Endothelial cell of umbilical vein (primary cell): ENCODE results near the gene SNCA. TPM values are rescaled to one million over a fixed set of nuclear protein-coding genes. Genes with fewer than 3 reads are reported as not detected.

Source experiments
- BruUV-seq: library from RNA; stranded (reverse); fragments of 400-500 nt; replicated peaks from 2 replicates; lab custom pipeline; 2021; lab: Mats Ljungman, UMichigan
- CTCF ChIA-PET: fragments of 300-600, 350-600 bp; sonication (Branson Sonifier 250); formaldehyde crosslinking; loops from one replicate; lab custom pipeline; 2021; ENCODE audit warnings: antibody characterized with exemption, inconsistent platforms; lab: Charles Lee
- POLR2A ChIA-PET: fragments of 300-600, 350-600 bp; sonication (Branson Sonifier 250); formaldehyde crosslinking; loops from one replicate; lab custom pipeline; 2021; ENCODE audit warnings: antibody characterized with exemption, inconsistent platforms; lab: Charles Lee
- DNase-seq: peaks from one replicate; pipeline ENCODE4 v3.0.0-alpha.2; 2011; ENCODE audit warnings: low read depth, low spot score
- FAIRE-seq: peaks from 2 replicates; lab custom pipeline; 2011; peaks lifted over from hg19 to GRCh38; lab: Jason Lieb, UNC
- H2AFZ ChIP-seq: 2 replicates; pipeline ENCODE4 v1.6.0; 2012; ENCODE audit warnings: low read depth, low read length, control low read depth, inconsistent platforms
- H3K27ac ChIP-seq: 2 replicates; pipeline ENCODE4 v1.5.1; 2011; ENCODE audit warnings: low read depth, mild to moderate bottlenecking, control low read depth, low read length, moderate library complexity; ENCODE audit not compliant: insufficient read depth
- H3K27me3 ChIP-seq, 2 experiments: 2 replicates each; pipeline versions ENCODE4 v1.6.0 to v1.6.1; 2011; ENCODE audit warnings: low read length in 2 of 2, mixed read lengths in 1 of 2; ENCODE audit not compliant: control insufficient read depth in 2 of 2, insufficient read depth in 2 of 2
- H3K36me3 ChIP-seq, 2 experiments: 2 replicates in 1 of 2; 3 replicates in 1 of 2; pipeline ENCODE4 v1.5.1; 2011; ENCODE audit warnings: low read length in 2 of 2, mild to moderate bottlenecking in 1 of 2, moderate library complexity in 1 of 2; ENCODE audit not compliant: control insufficient read depth in 2 of 2, insufficient read depth in 2 of 2; ENCODE audit errors: extremely low read depth in 1 of 2
- H3K4me1 ChIP-seq: 3 replicates; pipeline ENCODE4 v1.5.1; 2011; ENCODE audit warnings: mild to moderate bottlenecking, low read length; ENCODE audit not compliant: control insufficient read depth, insufficient read depth; ENCODE audit errors: extremely low read depth
- H3K4me2 ChIP-seq: 2 replicates; pipeline ENCODE4 v1.6.1; 2011; ENCODE audit warnings: low read length, control low read depth, mixed read lengths; ENCODE audit not compliant: insufficient read depth
- H3K4me3 ChIP-seq, 3 experiments: fragments of 200-600 bp in 1 of 3; sonication (generic), shearing (Covaris generic) in 1 of 3; replicated peaks in 1 of 3; 2 replicates each; pipeline ENCODE4 v1.5.1; 2011 to 2016; ENCODE audit warnings: control low read depth in 3 of 3, low read length in 3 of 3, mild to moderate bottlenecking in 2 of 3, inconsistent platforms in 1 of 3, low read depth in 1 of 3, moderate library complexity in 1 of 3; ENCODE audit not compliant: insufficient read depth in 1 of 3
- H3K79me2 ChIP-seq: 2 replicates; pipeline ENCODE4 v1.6.0; 2012; ENCODE audit warnings: low read length, inconsistent platforms; ENCODE audit not compliant: control insufficient read depth, insufficient read depth
- H3K9ac ChIP-seq: replicated peaks from 2 replicates; pipeline ENCODE3; 2011; ENCODE audit warnings: low read length, control low read depth; ENCODE audit not compliant: insufficient read depth; ENCODE audit errors: extremely low read depth
- H3K9me1 ChIP-seq: replicated peaks from 3 replicates; pipeline ENCODE4 v1.6.0; 2011; ENCODE audit warnings: mild to moderate bottlenecking, low read length; ENCODE audit not compliant: control insufficient read depth, insufficient read depth; ENCODE audit errors: extremely low read depth
- H3K9me3 ChIP-seq: replicated peaks from 2 replicates; pipeline ENCODE4 v1.5.1; 2012; ENCODE audit warnings: low read length, inconsistent platforms; ENCODE audit not compliant: control insufficient read depth, insufficient read depth
- H4K20me1 ChIP-seq: replicated peaks from 2 replicates; pipeline ENCODE3; 2011; ENCODE audit warnings: mild to moderate bottlenecking, low read length; ENCODE audit not compliant: control insufficient read depth, insufficient read depth; ENCODE audit errors: extremely low read depth
- CTCF ChIP-seq, 2 donors: IDR thresholded peaks; 1 replicate in 1 of 2; 2 replicates in 1 of 2; pipeline ENCODE4 v1.5.1; 2011; ENCODE audit warnings: low read length in 2 of 2, mild to moderate bottlenecking in 2 of 2, moderate library complexity in 2 of 2, control low read depth in 1 of 2, inconsistent platforms in 1 of 2, low read depth in 1 of 2; ENCODE audit not compliant: insufficient read depth in 1 of 2; ENCODE audit errors: extremely low read depth in 1 of 2
- EZH2 ChIP-seq: IDR thresholded peaks from 2 replicates; pipeline ENCODE4 v1.6.1; 2012; ENCODE audit warnings: borderline replicate concordance, low read depth, mild to moderate bottlenecking, moderate library complexity, low read length, inconsistent platforms; ENCODE audit not compliant: severe bottlenecking
- FOS ChIP-seq: IDR thresholded peaks from 2 replicates; pipeline ENCODE4 v1.6.1; 2011; ENCODE audit warnings: mild to moderate bottlenecking, low read length, moderate library complexity, borderline replicate concordance; ENCODE audit not compliant: insufficient read depth
- GATA2 ChIP-seq: IDR thresholded peaks from 2 replicates; pipeline ENCODE4 v1.7.0; 2011; ENCODE audit warnings: low read depth, mild to moderate bottlenecking, moderate library complexity, mixed read lengths, low read length; ENCODE audit not compliant: insufficient read length, insufficient read depth
- JUN ChIP-seq: IDR thresholded peaks from 2 replicates; pipeline ENCODE4 v1.6.1; 2011; ENCODE audit warnings: borderline replicate concordance, low read depth; ENCODE audit not compliant: insufficient read length, insufficient read depth
- MAX ChIP-seq: IDR thresholded peaks from 2 replicates; pipeline ENCODE4 v1.6.1; 2011; ENCODE audit not compliant: insufficient read depth, insufficient read length
- MYC ChIP-seq: IDR thresholded peaks from one replicate; pipeline ENCODE4 v1.6.1; 2011; ENCODE audit warnings: mild to moderate bottlenecking, low read depth, low read length
- POLR2A ChIP-seq: IDR thresholded peaks from 2 replicates; pipeline ENCODE4 v1.6.1; 2012; ENCODE audit warnings: low read depth, mild to moderate bottlenecking, control low read depth, low read length
- POLR2AphosphoS5 ChIP-seq: IDR thresholded peaks from 2 replicates; pipeline ENCODE4 v1.6.1; 2012; ENCODE audit warnings: low read depth, mild to moderate bottlenecking, control low read depth, low read length, moderate library complexity; ENCODE audit not compliant: insufficient read depth
- dilution Hi-C: fragments of 300-500 bp; cut with MboI; formaldehyde crosslinking; loops from one replicate; pipeline ENCODE4 v1.15.0; 2019; ENCODE audit warnings: low sequenced_read_pairs; ENCODE audit not compliant: extremely low pct_ligation_motif_present
- intact Hi-C: fragments of 100-400 bp; cut with micrococcal nuclease; formaldehyde crosslinking; loops from one replicate; pipeline ENCODE4 v1.10.0; 2022
- polyA plus RNA-seq, 4 experiments: library from polyadenylated mRNA; depleted of rRNA in 3 of 4; stranded (reverse) in 3 of 4; unstranded in 1 of 4; fragments of >200 nt; gene quantifications; 2 replicates each; pipeline versions ENCODE4 v1.2.1 to v1.2.3, GENCODE V29; 2011 to 2012; ENCODE audit warnings: missing spikeins in 1 of 4
- total RNA-seq: library from RNA; stranded (reverse); gene quantifications from 2 replicates; pipeline ENCODE4 v1.2.3, GENCODE V29; 2021

The SNCA gene
- total and polyA plus RNA-seq, 2 donors (not counting 3 experiments of a cell fraction or from before 2014, with no cell fraction given): 76.8 to 116 TPM

GRCh38 chr4:89720981-89721380, 116.0 kb downstream of the SNCA start:
- Histone ChIP-seq H3K27me3 (no peaks in the 10 kb centered on the region), H3K9me1 (no peaks in the 10 kb centered on the region), H3K27ac (no peak overlapping the region), H2AFZ (no peak overlapping the region), H3K4me2 (no peak overlapping the region), H3K9me3 (no peaks in the 10 kb centered on the region), H3K79me2 (no peaks in the 10 kb centered on the region), H3K36me3 (no peaks in the 10 kb centered on the region), H3K4me1 (peaks cover 28% of the 10 kb centered on the region), H3K9ac (no peak overlapping the region), H3K4me3 (no peak overlapping the region), H4K20me1 (no peaks in the 10 kb centered on the region)
- POLR2A ChIA-PET: no interaction called here
- BruUV-seq: no TSS peak
- intact Hi-C loops: loop anchor here (5.0 to 10.0 kb wide), 2 partner anchors 174 to 234 kb away; partner anchors contain the start of gene MMRN1
- DNase-seq (no peak), FAIRE-seq (no peak)
- dilution Hi-C loops: no loop called here
- CTCF ChIA-PET: interaction anchor here (1.1 kb wide), 1 partner anchor 63 kb away, joined by 3 read pairs; no protein-coding TSS in a partner anchor
- no peak for TF ChIP-seq EZH2
- TF ChIP-seq POLR2A: no peak
- TF ChIP-seq MAX: no peak
- TF ChIP-seq CTCF (IDR thresholded peaks at IDR 0.05; ENCODE audit: extremely low read depth in 1 of 2, insufficient read depth in 1 of 2, low read depth in 1 of 2, low read length in 2 of 2): no peak
- no peak for TF ChIP-seq JUN
- TF ChIP-seq MYC: no peak
- TF ChIP-seq GATA2: no peak
- no peak for TF ChIP-seq FOS
- no peak for TF ChIP-seq POLR2AphosphoS5
